Embryonic facial prominence (tissue), 1 donor: Measurements from ENCODE around the gene ADAMTS3.

ENCODE experiments used
- DNase-seq: peaks from one replicate; pipeline ENCODE4 v3.0.0-alpha.2; 2016; ENCODE audit errors: extremely low spot score

The ADAMTS3 gene

DNA sequence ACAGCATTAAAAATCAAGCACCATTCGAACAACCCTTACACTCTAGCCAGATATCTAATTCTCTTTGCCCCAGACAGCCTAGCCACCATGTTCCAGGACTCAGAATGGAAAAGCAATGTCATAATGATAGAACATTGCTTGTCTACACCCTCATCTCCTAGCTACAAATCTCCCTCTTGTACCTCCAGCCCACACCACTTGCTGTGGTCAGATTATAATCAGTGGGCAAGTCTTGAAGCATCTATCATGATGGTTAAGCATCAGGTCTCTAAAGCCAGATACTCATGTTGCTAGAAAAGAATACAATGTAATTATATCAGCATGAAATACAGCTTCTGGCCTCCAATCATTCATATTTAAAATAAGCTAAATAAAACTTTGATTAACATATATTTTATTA is 268.9 kb downstream of the ADAMTS3 start:
- DNase-seq, result no peak

DNA sequence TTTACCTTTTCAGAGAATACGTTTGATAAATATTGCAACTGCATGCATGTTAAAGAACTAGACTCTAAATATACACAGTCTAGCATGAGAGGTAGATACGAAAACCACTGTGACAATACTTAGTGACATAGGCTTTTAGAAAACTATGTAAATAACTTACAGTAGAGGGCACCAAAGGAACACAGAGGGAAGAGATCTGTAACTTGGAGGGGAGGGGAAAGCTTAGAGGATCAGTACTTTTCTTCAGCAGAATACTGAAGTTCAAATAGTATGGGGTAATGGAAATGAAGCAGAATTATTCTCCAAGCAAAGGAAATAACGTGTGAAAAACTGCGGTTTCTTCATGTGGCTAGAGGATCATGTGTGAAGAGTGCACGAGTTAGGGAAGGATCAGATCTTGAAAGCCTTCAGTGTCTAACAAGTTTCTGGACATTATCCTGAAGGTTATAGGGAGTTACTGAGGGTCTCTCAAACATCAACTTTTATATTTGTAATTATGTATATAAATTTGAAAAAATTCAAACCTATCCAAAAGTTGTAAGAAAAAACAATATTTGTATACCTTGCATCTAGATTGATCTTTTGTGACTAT is 273.0 kb downstream of the ADAMTS3 start:
- DNase-seq, result peak; percentile 75

DNA sequence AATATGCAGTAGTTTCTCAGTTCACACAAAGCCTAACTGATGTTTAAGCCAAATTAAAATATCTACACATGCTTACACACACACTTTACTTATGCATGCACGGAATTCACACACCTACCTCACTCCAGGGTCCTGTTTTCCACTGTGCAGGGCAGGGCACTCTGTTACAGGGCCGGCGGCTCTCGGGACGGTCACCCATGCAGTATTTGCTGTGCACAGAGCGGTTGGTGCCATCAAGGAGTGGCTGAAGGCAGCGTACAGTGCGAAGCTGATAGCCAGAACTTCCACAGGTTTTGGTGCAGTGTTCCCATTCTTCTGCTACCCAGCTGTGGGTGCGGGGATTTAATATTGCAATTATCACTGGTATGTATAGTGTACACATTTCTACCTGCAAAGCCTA is 278.3 kb downstream of the ADAMTS3 start:
- no peak for DNase-seq

DNA sequence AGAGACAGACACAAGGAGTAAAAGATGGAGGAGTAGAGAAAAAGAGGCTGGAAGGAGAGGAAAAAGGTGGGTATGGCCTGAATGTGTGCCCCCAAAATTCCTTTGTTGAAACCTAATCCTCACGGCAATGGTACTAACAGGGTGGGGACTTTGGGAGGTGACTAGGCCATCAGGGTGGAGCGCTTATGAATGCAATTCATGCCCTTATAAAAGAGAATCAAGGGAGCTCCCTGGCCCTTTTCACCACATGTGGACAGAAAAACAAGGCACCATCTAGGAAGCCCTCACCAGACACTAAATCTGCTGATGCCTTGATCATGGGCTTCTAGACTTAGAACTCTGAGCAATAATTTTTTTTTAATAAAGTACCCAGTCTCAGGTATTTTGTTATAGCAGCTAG is 282.1 kb downstream of the ADAMTS3 start:
- no peak for DNase-seq

DNA sequence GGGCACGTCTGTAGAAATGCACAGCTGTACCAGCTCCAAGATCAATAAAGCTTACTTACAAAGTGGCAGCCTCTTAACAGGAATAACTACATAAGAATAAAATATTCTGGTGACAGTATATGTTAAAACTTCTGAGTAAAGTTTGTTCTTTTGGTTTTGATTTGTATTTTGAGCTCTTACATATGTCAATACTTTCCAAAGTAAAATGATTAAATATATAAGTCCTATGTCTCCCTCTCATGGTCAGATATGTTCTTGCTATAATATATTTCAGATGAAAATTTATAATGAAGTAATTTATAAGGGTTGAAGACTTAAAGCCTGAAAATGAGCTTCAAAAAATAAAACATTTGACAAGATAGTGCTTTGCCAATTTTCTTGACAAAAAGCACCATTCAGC is 282.8 kb downstream of the ADAMTS3 start:
- peak; percentile 53 for DNase-seq

DNA sequence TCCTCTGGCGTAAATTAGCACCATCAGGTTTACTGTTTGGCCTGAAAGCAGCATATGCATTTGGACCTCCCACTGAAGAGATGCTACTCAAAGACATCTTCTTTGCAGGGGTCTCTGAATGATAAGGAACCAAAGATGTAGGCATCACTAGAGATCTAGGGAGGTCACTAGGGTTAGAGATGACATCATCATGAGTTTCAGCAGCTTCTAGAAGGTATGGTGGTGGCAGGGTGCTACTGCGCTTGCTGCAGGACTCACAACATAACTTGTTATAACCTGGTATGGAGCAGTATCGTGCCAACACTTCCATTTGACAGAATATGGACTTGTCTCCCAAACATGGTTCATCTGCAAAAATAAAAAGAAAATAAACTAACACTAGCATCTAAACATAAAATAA is 285.7 kb downstream of the ADAMTS3 start:
- no peak for DNase-seq

DNA sequence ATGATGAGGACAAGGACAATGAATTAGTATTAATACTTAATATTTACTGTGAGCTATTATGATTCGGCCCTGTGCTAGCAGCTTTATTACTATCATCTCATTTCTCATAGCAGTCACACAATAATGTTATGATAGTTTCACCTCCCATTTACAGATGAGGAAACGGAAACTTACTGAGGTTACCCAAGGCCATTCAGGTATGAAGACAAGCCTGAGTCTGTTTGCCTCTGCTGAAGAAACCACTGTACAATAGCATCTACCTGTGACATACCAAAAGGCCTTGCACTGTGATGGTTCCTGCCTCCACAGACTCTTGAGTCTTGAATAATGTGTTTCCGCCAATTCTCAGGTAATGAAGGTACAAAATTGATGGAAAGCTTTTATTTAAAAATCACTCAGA is 288.8 kb downstream of the ADAMTS3 start:
- DNase-seq, result no peak

DNA sequence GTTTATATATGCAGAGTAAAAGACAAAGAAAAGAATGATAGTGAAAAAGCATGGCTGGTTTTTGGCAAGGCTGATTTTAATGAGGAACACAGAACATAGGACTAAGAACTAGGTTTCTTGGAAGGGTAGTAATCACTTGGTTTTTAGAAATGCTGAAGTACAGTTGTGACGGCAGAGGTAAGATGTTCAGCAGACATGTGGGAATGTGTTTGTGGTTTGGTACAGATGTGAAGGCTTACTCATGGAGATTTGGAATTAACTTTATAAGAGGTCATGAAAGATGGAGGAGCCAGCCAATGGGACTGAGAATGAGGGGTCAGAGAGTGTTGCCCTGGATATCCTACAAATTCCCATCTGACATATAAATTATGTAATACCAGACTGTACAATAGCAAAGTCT is 293.6 kb downstream of the ADAMTS3 start:
- no peak for DNase-seq

DNA sequence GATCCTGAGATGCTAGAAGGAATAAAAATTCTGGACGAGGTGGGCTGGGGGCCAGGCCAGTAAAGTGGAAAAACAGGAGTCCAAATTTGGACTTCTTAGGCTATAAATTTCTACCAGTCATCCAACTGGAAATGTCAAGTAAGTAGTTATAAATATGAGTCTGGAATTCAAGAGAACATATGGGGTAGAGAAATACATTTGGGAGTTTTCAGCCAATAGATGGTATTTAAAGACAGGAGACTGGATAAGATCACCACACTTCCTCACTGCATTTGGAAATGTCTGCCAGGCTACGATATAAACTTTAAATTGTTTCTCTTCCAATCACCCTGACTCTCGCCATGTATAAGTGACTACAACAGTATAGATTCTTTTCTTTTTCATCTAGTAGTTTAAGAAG is 294.8 kb downstream of the ADAMTS3 start:
- DNase-seq, result no peak

DNA sequence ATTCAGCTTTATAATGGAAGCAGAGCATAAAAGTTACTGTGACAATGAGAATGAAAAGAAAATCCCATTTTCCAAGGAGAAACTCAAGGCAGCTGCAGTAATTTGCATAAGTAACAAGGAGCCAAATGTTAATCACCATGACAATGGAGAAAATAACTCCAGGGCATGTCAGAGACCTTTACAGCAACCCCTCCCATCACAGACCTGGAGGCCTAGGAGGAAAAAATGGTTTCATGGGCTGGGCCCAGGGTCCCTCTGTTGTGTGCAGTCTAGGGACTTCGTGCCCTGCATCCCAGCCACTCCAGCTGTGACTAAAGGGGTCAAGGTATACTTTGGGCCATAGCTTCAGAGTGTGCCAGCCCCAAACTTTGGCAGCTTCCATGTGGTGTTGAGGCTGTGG is 313.8 kb downstream of the ADAMTS3 start:
- DNase-seq, result no peak

DNA sequence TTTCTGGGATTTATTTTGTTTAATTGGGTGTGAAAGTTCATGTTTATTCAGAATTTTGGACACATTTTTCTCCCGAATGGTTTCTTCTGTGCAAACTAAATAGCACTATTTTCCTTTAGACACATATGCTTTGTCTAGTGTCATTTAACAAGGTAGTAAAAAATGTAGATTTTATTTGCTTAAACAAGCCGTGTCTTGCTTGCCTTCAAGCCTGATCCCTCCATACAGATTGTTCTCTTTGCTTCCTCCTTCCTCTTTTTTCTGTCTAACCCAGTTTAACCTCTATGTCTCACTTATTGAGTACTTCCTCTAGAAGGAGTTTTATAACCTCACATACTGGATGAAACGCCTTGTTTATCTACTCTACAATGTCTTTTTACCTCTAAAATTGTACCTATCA is 325.4 kb downstream of the ADAMTS3 start:
- DNase-seq, result no peak

DNA sequence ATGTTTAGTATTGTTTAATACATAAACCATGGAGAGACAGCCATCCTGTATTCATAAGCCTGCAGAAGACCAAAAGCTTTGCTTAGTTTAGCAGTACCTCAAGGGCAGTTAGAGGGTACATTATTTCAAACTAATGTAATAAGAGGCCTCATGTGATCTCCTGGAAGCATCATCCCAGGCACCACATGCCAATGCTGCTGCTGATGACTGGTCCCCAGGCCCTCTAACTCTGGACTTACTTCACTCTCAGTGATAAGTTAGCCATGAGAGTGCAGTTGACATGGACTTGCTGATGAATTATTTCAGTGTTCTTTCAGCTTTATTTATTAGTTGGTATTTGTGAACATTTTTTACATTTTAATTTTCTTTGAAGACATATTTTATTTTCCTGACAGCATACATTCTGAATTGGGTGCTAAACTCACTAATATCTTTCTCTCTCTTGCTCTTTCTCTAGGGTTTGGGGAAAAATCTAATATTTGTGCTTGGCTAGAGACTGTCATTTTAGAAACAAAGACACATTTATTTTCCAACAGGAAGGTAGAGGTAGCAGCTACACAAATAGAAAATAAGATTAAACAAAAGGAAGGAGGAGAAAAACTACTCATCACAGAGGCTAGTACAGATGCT is 329.4 kb downstream of the ADAMTS3 start:
- DNase-seq, result no peak
